ENCODE results near the gene OGFOD2.
A peak's percentile ranks its signal among the peaks of the same experiment; 100 is the strongest.
"Not testable (repeated sequence)": the region's sequence is repeated elsewhere in the genome, so short reads cannot be mapped to it uniquely, and the experiment has no call there.

Gene OGFOD2

GRCh38 chr12:122974892-122975789, at the start of gene OGFOD2:
TSS of gene OGFOD2 (plus strand) at chr12:122975244. CDS start at chr12:122975252, 8 bp downstream.
- Histone ChIP-seq H3K4me3 (ENCODE audit: low read depth in 1 of 2, low read length in 2 of 2) (peak within 1 kb of the TSS; percentile 98 to 100), H3K27me3 (ENCODE audit: low read depth, low read length) (no peaks in the 10 kb centered on the region), H3K36me3 (ENCODE audit: control insufficient read depth in 1 of 2, insufficient read depth in 2 of 2, low read length in 2 of 2) (peaks cover 0 to 14% of the 10 kb centered on the region in 2 donors), H3K9me3 (ENCODE audit: control insufficient read depth in 1 of 2, low read length in 2 of 2) (no peaks in the 10 kb centered on the region), H3K4me1 (ENCODE audit: control insufficient read depth in 1 of 2, insufficient read depth in 2 of 2, low read length in 2 of 2) (peaks cover 9 to 49% of the 10 kb centered on the region in 2 donors), H3K27ac (ENCODE audit: low read length) (peak within 1 kb of the TSS; percentile 94)

GRCh38 chr12:122927756-122928403, 47.2 kb upstream of the OGFOD2 start:
- H3K9me3 ChIP-seq (ENCODE audit: control insufficient read depth in 1 of 2, low read length in 2 of 2): no peaks in the 10 kb centered on the region
- H3K36me3 ChIP-seq (ENCODE audit: control insufficient read depth in 1 of 2, insufficient read depth in 2 of 2, low read length in 2 of 2): peaks cover 0 to 10% of the 10 kb centered on the region in 2 donors
- no peak overlapping the region for H3K4me3 ChIP-seq (ENCODE audit: low read depth in 1 of 2, low read length in 2 of 2)
- no peak overlapping the region for H3K27ac ChIP-seq (ENCODE audit: low read length)
- no peaks in the 10 kb centered on the region for H3K4me1 ChIP-seq (ENCODE audit: control insufficient read depth in 1 of 2, insufficient read depth in 2 of 2, low read length in 2 of 2)
- no peaks in the 10 kb centered on the region for H3K27me3 ChIP-seq (ENCODE audit: low read depth, low read length)

DNA sequence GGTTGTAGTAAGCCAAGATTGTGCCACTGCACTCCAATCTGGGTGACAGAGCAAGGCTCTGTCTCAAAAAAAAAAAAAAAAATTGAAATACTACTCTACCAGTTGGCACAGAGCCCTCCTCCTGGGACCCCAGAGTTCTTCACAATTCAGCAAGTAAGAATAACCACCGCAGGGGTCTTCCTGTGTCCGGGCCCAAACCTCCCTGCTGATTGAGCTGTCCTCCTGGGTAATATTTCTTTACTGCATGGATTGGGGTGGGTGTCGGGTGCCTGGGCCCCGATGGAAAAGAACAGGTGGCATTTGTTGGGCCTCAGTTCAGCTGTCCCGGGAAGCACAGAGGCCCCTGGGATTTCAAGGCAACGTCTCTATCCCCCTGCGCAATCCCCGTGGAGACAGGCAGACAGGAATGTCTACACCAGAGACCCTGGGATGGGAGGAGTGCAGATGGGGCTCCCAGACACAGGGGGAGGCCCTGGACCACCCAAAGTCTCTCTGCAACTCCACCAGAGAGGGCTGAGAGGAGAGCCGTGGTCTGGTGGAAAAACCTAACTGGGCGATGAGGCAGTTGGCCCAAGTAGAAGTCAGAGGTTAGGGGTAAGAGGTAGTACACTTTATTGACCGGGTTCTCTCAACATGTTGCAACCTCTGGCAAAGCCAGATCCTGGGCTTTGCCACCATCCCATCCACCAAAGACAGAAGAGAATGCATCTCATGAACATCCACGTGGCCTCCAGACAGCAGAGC, 46.5 kb upstream of the OGFOD2 start:
- no peak overlapping the region for H3K27ac ChIP-seq (ENCODE audit: low read length)
- no peaks in the 10 kb centered on the region for H3K4me1 ChIP-seq (ENCODE audit: control insufficient read depth in 1 of 2, insufficient read depth in 2 of 2, low read length in 2 of 2)
- H3K27me3 ChIP-seq (ENCODE audit: low read depth, low read length): no peaks in the 10 kb centered on the region
- peaks cover 0 to 10% of the 10 kb centered on the region in 2 donors for H3K36me3 ChIP-seq (ENCODE audit: control insufficient read depth in 1 of 2, insufficient read depth in 2 of 2, low read length in 2 of 2)
- H3K4me3 ChIP-seq (ENCODE audit: low read depth in 1 of 2, low read length in 2 of 2): no peak overlapping the region
- H3K9me3 ChIP-seq (ENCODE audit: control insufficient read depth in 1 of 2, low read length in 2 of 2): no peaks in the 10 kb centered on the region

DNA sequence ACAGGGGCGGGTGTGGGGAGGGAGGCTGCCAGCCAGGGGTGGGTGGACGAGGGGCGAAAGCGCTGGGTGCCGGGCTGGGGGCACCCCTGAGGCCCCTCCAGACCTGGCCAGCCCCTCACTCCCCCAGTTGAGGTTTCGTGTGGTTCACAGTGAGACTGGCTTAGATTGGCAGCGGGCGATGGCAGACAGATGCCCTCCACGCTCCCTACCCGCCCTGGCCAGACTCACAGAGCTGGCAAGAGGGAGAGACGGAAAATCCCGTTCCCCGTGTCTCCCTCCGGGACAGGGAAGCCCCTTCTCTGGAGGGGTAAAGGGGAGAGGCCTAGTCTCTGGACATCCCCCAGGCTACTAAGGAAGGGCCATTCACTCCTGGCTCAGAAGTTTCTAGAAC, 45.9 kb upstream of the OGFOD2 start:
- H3K9me3 ChIP-seq (ENCODE audit: control insufficient read depth in 1 of 2, low read length in 2 of 2): no peaks in the 10 kb centered on the region

DNA sequence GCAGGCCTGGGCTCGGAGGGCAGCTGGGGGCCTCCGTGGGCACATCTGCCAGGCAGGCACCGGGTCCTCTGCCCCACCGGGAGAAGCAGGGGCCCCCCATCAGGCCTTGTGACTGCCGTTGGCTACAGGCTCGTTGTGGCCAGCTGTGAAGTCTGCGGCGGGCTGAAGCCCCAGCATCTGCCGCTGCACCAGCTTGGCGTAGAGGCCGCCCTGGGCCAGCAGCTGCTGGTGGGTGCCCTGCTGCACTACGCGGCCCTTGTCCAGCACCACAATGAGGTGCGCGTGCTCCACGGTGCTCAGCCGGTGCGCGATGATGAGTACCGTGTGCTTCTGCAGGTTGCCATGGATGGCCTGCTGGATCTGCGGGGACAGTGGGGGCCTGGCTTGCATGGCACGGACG, 45.2 kb upstream of the OGFOD2 start:
- peaks cover 0 to 10% of the 10 kb centered on the region in 2 donors for H3K36me3 ChIP-seq (ENCODE audit: control insufficient read depth in 1 of 2, insufficient read depth in 2 of 2, low read length in 2 of 2)
- H3K9me3 ChIP-seq (ENCODE audit: control insufficient read depth in 1 of 2, low read length in 2 of 2): no peaks in the 10 kb centered on the region
- no peaks in the 10 kb centered on the region for H3K27me3 ChIP-seq (ENCODE audit: low read depth, low read length)
- no peak overlapping the region for H3K4me3 ChIP-seq (ENCODE audit: low read depth in 1 of 2, low read length in 2 of 2)
- H3K4me1 ChIP-seq (ENCODE audit: control insufficient read depth in 1 of 2, insufficient read depth in 2 of 2, low read length in 2 of 2): no peaks in the 10 kb centered on the region
- H3K27ac ChIP-seq (ENCODE audit: low read length): no peak overlapping the region

More for the DNA sequence above, 45.9 kb upstream of the OGFOD2 start:
- no peak overlapping the region for H3K27ac ChIP-seq (ENCODE audit: low read length)
- no peak overlapping the region for H3K4me3 ChIP-seq (ENCODE audit: low read depth in 1 of 2, low read length in 2 of 2)
- no peaks in the 10 kb centered on the region for H3K27me3 ChIP-seq (ENCODE audit: low read depth, low read length)
- H3K4me1 ChIP-seq (ENCODE audit: control insufficient read depth in 1 of 2, insufficient read depth in 2 of 2, low read length in 2 of 2): no peaks in the 10 kb centered on the region
- H3K36me3 ChIP-seq (ENCODE audit: control insufficient read depth in 1 of 2, insufficient read depth in 2 of 2, low read length in 2 of 2): peaks cover 0 to 10% of the 10 kb centered on the region in 2 donors

- no peaks in the 10 kb centered on the region for H3K4me1 ChIP-seq (ENCODE audit: control insufficient read depth in 1 of 2, insufficient read depth in 2 of 2, low read length in 2 of 2)
- H3K27ac ChIP-seq (ENCODE audit: low read length): no peak overlapping the region
- no peak overlapping the region for H3K4me3 ChIP-seq (ENCODE audit: low read depth in 1 of 2, low read length in 2 of 2)
Observed at GRCh38 chr12:122932207-122932606, 42.8 kb upstream of the OGFOD2 start.

DNA sequence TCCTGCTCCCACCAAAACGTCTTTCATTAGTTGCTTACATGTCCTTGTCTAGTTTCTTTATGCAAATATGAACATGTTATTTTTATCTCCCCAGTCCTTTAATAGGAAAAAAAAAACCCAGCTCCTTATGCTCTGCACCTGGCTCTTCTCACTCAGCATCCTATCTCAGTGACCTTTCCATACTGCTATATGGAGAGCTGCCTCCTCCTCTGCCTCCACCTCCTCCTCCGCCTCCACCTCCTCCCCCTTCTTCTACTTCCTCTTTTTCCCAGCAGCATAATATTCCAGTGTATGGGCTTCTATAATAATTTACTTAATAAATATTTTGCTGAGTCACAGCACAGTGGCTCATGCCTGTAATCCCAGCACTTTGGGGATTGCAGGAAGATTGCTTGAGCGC, 40.3 kb upstream of the OGFOD2 start:
- H3K4me3 ChIP-seq (ENCODE audit: low read depth in 1 of 2, low read length in 2 of 2): no peak overlapping the region
- no peaks in the 10 kb centered on the region for H3K9me3 ChIP-seq (ENCODE audit: control insufficient read depth in 1 of 2, low read length in 2 of 2)
- peaks cover 0 to 10% of the 10 kb centered on the region in 2 donors for H3K36me3 ChIP-seq (ENCODE audit: control insufficient read depth in 1 of 2, insufficient read depth in 2 of 2, low read length in 2 of 2)
- no peak overlapping the region for H3K27ac ChIP-seq (ENCODE audit: low read length)
- no peaks in the 10 kb centered on the region for H3K4me1 ChIP-seq (ENCODE audit: control insufficient read depth in 1 of 2, insufficient read depth in 2 of 2, low read length in 2 of 2)
- H3K27me3 ChIP-seq (ENCODE audit: low read depth, low read length): no peaks in the 10 kb centered on the region

More at GRCh38 chr12:122932207-122932606, 42.8 kb upstream of the OGFOD2 start:
- Histone ChIP-seq H3K27me3 (ENCODE audit: low read depth, low read length) (no peaks in the 10 kb centered on the region), H3K36me3 (ENCODE audit: control insufficient read depth in 1 of 2, insufficient read depth in 2 of 2, low read length in 2 of 2) (peaks cover 0 to 10% of the 10 kb centered on the region in 2 donors), H3K9me3 (ENCODE audit: control insufficient read depth in 1 of 2, low read length in 2 of 2) (no peaks in the 10 kb centered on the region)

- Histone ChIP-seq H3K27ac (ENCODE audit: low read length) (no peak overlapping the region), H3K36me3 (ENCODE audit: control insufficient read depth in 1 of 2, insufficient read depth in 2 of 2, low read length in 2 of 2) (peaks cover 0 to 10% of the 10 kb centered on the region in 2 donors), H3K4me3 (ENCODE audit: low read depth in 1 of 2, low read length in 2 of 2) (no peak overlapping the region), H3K9me3 (ENCODE audit: control insufficient read depth in 1 of 2, low read length in 2 of 2) (no peaks in the 10 kb centered on the region), H3K27me3 (ENCODE audit: low read depth, low read length) (no peaks in the 10 kb centered on the region), H3K4me1 (ENCODE audit: control insufficient read depth in 1 of 2, insufficient read depth in 2 of 2, low read length in 2 of 2) (no peaks in the 10 kb centered on the region)
Observed at GRCh38 chr12:122935318-122935717, 39.7 kb upstream of the OGFOD2 start.

DNA sequence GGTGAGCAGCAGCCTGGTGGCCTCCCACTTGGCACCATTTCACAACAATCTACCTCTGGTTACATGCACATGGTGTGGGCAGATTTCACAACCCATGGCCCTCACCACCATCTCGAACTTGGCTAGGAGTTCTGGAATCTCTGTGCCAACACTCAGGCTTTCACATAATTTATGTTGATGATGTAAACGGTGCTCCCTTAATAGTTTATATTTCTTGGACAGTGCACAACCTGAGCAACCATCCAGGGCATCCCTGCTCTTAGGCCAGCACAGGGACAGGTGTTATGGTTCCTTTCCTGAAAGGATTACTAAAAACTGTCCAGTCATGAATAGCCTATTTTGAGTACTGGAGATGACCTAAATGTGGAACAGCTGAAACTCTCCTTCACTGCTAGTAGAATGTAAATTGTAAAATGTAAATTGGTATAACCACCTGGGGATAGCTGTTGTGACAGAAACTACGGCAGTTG, 37.4 kb upstream of the OGFOD2 start:
- Histone ChIP-seq H3K27me3 (ENCODE audit: low read depth, low read length) (no peaks in the 10 kb centered on the region), H3K4me1 (ENCODE audit: control insufficient read depth in 1 of 2, insufficient read depth in 2 of 2, low read length in 2 of 2) (no peaks in the 10 kb centered on the region), H3K36me3 (ENCODE audit: control insufficient read depth in 1 of 2, insufficient read depth in 2 of 2, low read length in 2 of 2) (peaks cover 0 to 2% of the 10 kb centered on the region in 2 donors), H3K4me3 (ENCODE audit: low read depth in 1 of 2, low read length in 2 of 2) (no peak overlapping the region), H3K27ac (ENCODE audit: low read length) (no peak overlapping the region), H3K9me3 (ENCODE audit: control insufficient read depth in 1 of 2, low read length in 2 of 2) (no peaks in the 10 kb centered on the region)

- no peaks in the 10 kb centered on the region for H3K4me1 ChIP-seq (ENCODE audit: control insufficient read depth in 1 of 2, insufficient read depth in 2 of 2, low read length in 2 of 2)
- H3K9me3 ChIP-seq (ENCODE audit: control insufficient read depth in 1 of 2, low read length in 2 of 2): no peaks in the 10 kb centered on the region
- no peaks in the 10 kb centered on the region for H3K27me3 ChIP-seq (ENCODE audit: low read depth, low read length)
- H3K36me3 ChIP-seq (ENCODE audit: control insufficient read depth in 1 of 2, insufficient read depth in 2 of 2, low read length in 2 of 2): no peaks in the 10 kb centered on the region
- H3K4me3 ChIP-seq (ENCODE audit: low read depth in 1 of 2, low read length in 2 of 2): no peak overlapping the region
- H3K27ac ChIP-seq (ENCODE audit: low read length): no peak overlapping the region
Observed at GRCh38 chr12:122939125-122939524, 35.9 kb upstream of the OGFOD2 start.

DNA sequence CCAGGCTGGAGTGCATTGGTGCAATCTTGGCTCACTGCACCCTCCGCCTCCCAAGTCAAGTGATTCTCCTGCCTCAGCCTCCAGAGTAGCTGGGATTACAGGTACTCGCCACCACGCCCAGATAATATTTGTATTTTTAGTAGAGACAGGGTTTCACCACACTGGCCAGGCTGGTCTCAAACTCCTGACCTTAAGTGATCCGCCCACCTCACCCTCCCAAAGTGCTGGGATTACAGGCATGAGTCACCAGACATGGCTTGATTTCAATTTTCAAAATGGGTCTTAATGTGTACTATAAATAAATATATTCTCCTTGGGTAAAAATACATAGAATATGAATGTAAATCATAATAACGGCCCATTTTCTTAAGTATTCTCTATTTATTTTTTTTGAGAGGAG, 33.7 kb upstream of the OGFOD2 start:
- not testable (repeated sequence) for H3K4me1 ChIP-seq (ENCODE audit: control insufficient read depth in 1 of 2, insufficient read depth in 2 of 2, low read length in 2 of 2); H3K27ac ChIP-seq (ENCODE audit: low read length); H3K27me3 ChIP-seq (ENCODE audit: low read depth, low read length); H3K9me3 ChIP-seq (ENCODE audit: control insufficient read depth in 1 of 2, low read length in 2 of 2); H3K4me3 ChIP-seq (ENCODE audit: low read depth in 1 of 2, low read length in 2 of 2); H3K36me3 ChIP-seq (ENCODE audit: control insufficient read depth in 1 of 2, insufficient read depth in 2 of 2, low read length in 2 of 2)

Measured in muscle layer of duodenum (tissue), 2 donors.